Measurements from ENCODE around the gene POLD2.

Gene POLD2

DNA sequence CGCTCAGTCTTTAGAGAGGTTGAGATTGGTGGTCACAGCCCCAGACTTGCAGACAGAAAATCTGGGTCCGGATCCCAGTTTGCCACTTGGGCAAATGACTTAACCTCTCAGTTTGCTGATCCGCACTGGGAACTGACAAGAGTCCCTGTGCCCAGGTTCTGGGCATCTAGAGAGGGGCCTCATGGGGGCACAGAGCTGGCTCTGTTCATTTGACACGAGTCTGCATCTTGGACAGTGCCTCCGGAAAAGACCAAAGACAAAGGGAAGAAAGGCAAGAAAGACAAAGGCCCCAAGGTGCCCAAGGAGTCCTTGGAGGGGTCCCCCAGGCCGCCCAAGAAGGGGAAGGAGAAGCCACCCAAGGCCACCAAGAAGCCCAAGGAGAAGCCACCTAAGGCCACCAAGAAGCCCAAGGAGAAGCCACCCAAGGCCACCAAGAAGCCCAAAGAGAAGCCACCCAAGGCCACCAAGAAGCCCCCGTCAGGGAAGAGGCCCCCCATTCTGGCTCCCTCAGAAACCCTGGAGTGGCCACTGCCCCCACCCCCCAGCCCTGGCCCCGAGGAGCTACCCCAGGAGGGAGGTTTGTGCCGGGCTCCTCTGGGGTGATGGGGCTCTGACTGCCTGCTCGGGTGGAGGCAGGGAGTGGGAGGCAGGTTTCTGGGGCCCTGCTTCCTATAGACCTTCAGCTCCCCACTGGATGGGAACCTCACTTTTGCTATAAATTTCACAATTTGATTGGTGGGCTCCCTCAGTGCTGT lies 16.9 kb downstream of the POLD2 start:
- no peak for DNase-seq (ENCODE audit: insufficient read length, low spot score)
- TF ChIP-seq, protein P1, sequence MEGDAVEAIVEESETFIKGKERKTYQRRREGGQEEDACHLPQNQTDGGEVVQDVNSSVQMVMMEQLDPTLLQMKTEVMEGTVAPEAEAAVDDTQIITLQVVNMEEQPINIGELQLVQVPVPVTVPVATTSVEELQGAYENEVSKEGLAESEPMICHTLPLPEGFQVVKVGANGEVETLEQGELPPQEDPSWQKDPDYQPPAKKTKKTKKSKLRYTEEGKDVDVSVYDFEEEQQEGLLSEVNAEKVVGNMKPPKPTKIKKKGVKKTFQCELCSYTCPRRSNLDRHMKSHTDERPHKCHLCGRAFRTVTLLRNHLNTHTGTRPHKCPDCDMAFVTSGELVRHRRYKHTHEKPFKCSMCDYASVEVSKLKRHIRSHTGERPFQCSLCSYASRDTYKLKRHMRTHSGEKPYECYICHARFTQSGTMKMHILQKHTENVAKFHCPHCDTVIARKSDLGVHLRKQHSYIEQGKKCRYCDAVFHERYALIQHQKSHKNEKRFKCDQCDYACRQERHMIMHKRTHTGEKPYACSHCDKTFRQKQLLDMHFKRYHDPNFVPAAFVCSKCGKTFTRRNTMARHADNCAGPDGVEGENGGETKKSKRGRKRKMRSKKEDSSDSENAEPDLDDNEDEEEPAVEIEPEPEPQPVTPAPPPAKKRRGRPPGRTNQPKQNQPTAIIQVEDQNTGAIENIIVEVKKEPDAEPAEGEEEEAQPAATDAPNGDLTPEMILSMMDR (IDR thresholded peaks at IDR 0.05; ENCODE audit: insufficient read depth, missing control alignments) = no peak
- no peak for FAIRE-seq

DNA sequence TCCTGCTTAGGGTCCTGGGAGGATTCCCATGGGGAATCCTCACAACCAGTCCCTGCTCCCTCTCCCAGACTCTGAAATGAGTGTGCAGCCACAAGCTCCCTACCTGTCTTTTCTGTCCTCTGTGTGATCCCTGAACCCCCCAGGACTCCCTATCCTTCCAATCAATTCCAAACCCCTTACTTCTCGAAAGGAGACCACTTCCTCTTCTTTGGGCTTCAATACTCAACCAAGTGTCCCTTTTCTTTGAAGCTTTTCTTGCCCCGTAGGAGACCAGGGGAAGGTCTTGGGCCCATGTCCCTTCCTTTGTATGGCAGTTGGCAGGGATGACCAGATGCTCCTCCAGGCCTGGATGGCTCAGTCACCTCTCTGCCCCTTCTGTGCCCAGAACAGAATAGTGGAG lies 17.5 kb downstream of the POLD2 start:
- DNase-seq (ENCODE audit: insufficient read length, low spot score) (no peak), FAIRE-seq (no peak)
- TF ChIP-seq, protein P1 (IDR thresholded peaks at IDR 0.05; ENCODE audit: insufficient read depth, missing control alignments) = no peak

DNA sequence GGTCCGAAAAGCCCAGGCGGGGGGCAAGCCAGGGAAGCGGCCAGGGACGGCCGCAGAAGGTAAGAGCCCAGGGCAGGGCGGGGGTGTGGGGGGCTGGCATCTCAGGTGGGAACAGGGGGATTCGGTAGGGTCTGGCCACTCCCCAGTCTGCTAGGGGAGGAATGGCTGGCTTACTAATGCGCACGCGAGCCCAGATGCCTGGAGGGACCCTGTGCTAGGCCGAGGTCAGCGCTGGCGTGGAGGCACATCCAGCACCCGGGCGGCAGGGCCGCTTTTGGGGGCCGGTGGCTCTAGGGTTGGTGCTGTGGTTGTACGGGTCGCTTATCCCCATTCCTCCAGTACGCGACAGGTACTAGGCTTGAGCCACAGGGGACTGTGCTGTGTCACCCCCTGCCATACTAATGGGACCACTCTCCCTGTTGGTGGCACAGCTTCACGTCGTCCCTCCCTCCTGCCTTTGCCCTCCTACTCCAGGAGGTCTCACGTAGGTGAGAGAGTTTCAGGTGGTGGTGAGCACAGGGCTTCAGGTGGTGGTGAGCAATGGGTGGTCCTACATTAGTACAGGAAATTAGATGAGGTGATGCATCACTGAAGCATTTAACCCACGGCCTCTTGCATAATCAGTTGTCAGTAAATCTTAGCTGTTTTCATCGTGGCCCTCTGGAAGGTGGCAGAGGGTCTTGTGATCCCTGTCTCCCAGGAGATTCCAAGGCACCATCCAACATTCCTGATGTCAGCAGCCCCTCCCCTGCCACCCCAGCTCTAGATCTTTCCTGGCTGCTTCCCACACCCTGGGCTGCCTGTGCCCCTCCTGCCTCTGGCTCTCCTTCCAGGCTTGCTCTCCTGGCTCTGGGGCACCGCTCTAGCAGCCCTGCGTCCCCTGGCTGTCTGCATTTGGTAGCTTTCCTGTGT lies 18.2 kb downstream of the POLD2 start:
- TF ChIP-seq, protein P1 (IDR thresholded peaks at IDR 0.05; ENCODE audit: insufficient read depth, missing control alignments) = no peak
- FAIRE-seq (no peak), DNase-seq (ENCODE audit: insufficient read length, low spot score) (peak; percentile 69)

DNA sequence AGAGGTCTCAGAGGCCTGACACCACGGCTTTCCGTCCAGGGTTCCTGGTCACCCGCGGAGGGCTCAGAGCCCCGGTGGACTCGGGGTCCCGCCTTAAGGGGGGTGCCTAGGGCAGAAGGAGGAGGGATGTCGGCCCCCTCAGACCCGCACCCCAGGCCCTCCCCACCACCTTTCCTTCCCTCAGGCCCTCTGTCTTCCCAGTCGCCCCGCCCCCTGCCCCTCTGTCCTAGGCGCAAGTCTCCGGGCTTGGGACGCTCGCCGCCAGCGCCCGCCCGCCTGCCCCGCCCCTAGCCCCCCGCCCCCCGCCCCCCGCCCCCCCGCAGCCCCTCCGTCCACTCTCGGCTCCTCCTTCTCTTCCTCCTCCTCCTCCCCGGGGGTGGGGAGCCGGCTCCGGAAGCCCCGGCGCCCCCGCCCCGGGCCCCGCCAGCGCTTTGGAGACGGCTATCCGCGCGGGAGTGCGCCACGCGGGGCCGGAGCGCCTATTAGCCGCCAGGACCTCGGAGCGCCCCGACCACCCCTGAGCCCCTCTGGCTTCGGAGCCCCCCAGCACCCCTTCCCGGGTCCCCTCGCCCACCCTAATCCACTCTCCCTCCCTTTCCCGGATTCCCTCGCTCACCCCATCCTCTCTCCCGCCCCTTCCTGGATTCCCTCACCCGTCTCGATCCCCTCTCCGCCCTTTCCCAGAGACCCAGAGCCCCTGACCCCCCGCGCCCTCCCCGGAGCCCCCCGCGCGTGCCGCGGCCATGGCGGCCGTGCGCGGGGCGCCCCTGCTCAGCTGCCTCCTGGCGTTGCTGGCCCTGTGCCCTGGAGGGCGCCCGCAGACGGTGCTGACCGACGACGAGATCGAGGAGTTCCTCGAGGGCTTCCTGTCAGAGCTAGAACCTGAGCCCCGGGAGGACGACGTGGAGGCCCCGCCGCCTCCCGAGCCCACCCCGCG lies 19.2 kb downstream of the POLD2 start, which contains the start of gene AEBP1:
Gene AEBP1 (plus strand): TSS at position 423 of the 937 bp plus-strand sequence. CDS start 321 bp downstream, at position 744.
- TF ChIP-seq, protein P1 (IDR thresholded peaks at IDR 0.05; ENCODE audit: insufficient read depth, missing control alignments) = no peak
- FAIRE-seq = no peak
- peak; percentile 92 for DNase-seq (ENCODE audit: insufficient read length, low spot score)

DNA sequence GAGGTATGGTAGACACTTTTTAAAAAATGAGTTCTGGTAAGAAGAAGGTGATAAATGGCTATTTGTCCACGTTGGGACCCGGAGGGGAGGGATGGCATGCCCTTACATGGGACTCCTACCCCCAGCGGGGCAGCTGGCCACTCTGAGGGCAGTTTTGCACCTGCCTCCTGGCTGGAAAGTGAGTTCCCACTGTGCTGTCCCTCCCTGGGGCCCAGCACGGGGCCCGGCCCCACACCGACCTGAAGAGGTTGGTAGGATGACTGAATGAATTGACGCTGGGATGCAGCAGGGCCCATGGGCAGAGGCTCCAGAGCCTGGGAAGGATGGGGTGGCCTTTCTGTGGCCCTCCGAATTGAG lies 19.8 kb downstream of the POLD2 start:
- FAIRE-seq (no peak), DNase-seq (ENCODE audit: insufficient read length, low spot score) (no peak)
- TF ChIP-seq, protein P1 (IDR thresholded peaks at IDR 0.05; ENCODE audit: insufficient read depth, missing control alignments) = no peak

DNA sequence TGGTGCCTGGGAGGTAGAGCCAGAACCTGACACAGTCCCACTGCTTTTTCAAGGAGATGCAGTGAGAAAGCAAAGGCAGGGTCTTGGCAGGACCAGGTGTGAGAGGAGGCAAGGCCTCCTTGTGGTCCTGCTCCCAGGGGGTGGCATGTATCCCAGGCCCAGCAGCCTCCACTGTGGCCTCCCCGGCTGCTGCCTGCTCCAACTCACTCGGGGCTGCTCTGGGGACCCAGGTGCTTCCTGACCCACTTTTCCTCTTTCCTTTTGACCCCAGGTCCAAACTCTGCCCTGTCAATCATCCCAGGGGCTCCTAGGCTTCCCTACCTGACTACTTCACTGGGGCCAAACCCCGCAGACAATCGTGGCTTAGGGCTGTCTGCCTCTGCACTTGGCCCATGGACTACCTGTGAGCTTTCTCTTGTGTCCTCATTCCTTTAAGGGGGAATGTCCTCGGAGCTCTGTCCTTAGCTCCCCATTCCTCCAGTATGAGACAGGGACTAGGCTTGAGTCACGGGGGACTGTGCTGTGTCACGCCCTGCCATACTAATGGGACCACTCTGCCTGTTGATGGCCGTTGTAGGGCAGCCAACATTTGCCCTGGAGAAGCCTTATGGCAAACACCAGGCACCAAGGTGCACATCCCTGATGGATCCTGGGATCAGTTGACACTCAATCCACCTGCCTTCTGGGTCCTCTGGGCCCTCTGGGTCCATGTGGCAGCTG lies 20.3 kb downstream of the POLD2 start:
- DNase-seq (ENCODE audit: insufficient read length, low spot score) = no peak
- FAIRE-seq = no peak
- TF ChIP-seq, protein P1 (IDR thresholded peaks at IDR 0.05; ENCODE audit: insufficient read depth, missing control alignments) = no peak

All from D721Med (cell line).